Stimulated activated CD4-positive, alpha-beta T cell treated with anti-CD3 and anti-CD28 coated beads, Interleukin-2, amount 100 ng/mL, for 48 hours (primary cell): ENCODE data around the gene TEAD2.
A peak's percentile ranks its signal among the peaks of the same experiment; 100 is the strongest.
"Not testable (repeated sequence)": the region's sequence is repeated elsewhere in the genome, so short reads cannot be mapped to it uniquely, and the experiment has no call there.

Experiments
- DNase-seq, 2 donors: peaks; one replicate each; pipeline ENCODE4 v3.0.0-alpha.2; 2020

TEAD2 gene

DNA sequence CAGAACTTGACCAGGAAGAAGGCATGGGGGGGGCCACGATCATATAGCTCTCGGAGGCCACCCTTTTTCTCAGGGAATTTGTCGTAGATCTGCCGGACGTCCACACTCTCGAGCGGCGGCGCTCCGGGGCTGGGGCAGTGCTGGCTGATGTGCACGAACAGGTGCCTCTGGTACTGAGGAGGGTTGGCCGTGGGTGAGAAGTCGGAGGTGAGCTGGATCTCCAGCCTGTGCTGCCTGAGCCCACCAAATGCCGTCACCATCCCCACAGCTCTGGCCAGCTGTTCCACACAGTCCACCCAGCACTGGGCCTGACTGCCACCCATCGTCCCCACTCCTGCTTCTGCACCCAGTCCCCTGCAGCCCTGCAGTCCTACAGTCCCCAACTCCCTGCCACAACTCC, 15.0 kb downstream of the TEAD2 start:
- no peak for DNase-seq

DNA sequence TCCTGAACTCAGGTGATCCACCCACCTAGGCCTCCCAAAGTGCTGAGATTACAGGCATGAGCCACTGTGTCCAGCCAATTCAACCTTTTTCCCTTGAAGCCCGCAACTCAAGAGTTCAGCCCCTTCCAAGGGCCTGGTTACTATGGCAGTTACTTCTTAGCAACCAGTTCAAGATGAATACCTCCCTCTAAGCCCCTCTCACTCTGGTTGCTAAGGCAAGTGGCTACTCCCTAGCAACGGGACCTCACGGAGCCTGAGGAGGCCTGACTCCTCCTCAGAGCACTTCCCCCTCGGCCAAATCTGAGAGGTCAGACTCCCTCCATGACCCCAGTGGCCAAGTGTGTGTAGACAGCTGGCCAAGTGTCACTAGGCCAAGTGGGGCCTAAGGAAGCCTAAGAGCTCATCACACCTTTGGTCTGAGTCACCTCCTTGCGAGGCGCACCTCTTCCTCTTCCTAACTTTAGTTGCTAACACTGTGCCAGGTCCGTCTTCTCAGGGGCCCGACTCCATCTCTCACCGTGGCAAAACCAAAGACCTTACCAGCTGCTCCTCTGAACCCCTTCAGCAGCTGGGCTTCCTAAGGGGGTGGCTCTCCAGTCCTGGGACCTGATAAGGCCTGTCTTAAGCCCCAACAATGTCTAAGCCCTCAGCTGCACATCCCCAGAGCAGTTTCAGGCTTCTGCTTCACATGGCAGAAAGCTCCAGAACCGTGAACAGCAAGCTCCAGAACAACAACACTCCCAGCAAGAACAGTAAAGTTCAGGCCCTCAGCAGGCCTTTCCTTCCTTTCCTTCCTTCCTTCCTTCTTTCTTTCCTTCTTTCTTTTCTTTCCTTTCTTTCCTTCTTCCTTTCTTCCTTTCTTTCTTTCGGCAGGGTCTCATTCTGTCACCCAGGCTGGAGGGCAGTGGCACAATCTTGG, 17.5 kb downstream of the TEAD2 start:
- no peak for DNase-seq

DNA sequence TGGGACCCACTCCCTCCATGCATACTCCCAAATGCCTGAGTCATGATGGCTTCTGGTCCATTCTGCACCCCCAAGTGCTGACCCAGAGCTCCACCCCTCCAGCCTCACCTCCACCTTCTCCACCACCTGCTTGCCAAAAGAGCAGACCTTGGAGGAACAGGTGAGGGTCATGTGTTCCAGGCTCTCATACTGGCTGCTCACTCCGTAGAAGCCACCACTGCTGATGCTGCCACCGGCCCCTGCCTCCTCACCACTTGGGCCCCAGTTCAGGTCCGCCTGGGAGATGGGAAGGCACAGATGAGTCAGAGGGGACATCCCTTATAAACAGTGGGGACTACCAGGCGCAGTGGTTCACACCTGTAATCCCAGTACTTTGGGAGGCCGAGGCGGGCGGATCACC, 19.1 kb downstream of the TEAD2 start:
- no peak for DNase-seq

DNA sequence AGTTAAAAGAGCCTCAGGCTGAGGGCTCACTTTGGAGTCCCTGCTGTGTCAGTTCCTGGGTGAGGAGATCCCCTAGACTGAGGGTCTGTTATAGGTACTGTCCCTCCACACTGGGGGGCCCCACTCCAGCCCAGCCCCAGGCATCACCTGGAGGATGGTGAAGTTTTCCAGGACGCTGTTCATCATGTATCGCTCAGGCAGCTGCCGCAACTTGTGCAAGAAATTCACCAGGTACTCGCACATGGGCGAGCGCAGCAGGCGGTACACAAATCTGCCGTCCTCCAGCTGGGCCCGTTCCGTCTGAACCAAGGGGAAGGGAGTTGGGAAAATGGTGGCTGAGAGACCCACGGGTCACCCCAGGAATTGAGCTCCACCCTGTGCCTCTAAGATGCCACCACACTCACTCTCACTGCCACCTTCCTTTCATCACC, 19.9 kb downstream of the TEAD2 start:
- DNase-seq = no peak

DNA sequence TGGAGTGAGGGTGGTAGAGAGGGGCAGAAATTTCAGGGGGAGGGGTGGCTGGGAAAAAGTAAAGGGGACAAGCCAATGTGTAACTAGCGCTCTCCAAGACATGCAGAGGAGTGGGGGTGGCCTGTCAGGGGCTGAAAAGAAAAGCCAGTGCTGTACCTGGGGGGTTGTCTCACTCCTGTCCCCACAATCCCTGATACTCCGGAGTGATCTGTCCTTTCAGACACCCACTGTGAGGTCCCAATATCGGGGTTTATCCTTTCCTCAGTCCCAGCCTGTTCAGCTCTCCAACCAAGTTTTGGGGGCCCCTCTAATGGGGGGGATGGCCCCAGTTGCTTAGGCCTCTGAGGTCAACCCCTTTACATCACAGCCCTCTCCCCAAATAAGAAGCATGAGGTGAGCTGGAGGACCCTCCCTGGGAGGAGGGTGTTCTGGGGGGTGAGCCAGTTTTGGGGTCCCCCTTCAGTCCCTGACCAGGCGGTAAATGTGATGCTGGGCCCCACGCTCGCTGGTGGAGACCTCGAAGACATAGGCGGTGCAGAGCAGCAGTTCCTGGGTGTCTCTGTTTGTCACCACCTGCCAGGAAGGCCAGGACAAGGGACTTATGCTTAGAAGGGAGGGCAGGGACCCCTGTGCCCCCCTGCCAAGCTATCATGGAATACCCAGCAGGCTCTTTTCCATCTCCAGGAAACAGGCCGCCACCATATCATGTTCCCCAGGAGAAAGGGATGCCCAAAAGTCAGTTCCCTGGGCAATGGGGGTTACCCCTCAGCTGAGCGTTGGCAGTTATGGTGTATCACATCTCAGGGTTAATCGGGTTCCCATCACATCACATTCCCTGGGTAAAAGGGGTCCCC, 21.1 kb downstream of the TEAD2 start:
- no peak for DNase-seq

DNA sequence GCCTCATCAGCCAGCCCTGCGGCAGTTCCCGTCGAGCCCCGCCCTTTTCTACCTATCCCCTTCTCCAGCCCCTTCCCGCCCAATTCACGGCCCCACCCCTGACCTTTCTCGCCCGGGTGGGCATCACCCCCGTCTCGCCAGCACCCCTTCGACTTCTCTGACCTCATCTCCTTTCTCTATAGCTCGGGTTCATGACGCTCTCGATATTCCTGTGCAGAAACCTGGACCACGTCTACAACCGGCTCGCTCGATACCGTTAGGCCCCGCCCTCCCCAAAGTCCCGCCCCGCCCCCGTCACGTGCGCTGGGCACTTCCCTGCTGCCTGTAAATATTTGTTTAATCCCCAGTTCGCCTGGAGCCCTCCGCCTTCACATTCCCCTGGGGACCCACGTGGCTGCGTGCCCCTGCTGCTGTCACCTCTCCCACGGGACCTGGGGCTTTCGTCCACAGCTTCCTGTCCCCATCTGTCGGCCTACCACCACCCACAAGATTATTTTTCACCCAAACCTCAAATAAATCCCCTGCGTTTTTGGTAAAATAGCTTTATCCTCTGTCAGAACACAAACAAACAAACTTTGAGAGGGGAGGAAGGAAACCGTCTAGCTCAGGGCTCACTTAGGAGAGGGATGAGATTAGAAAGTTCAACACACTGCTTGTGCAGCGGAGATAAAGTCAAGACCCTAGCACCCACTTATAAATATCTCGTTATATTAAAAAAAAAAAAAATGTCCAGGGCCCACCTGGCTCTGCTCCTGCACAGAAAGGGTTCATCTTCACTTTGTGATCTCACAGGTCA, 21.9 kb downstream of the TEAD2 start:
- no peak for DNase-seq

DNA sequence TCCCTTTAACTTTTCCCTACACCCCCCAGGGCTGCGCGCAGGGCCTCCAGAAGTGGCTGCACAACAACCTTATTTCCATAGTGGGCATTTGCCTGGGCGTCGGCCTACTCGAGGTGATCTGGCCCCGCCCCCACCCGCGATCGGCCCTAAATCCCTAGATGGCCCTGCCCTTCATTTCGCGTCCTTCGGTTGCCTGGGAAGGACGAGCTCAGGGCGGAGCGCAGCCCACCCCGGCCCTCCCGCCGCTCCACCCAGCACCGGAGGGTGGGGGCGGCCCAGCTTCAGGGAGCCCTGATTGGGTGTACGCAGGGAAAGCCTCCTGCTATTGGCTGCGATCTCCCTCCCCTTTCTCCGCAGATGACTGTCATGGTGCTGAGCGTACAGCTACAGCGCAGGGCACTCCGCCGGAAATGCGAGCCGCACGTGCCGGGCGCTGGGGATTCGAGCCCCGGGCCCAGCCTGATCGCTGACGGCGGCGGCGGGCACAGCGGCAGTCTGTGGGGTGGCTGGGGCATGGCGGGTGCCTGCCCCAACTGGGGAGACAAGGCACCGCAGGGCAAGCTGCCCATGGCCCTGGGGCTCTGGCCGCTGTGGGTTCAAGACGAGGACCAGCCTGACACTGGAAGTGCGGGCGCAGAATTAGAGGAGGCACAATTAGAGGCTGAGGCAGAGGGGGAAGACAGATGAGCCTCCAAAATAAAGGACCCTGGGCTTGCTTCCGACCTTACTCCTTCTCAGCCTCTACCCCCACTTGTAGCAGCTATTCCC, 22.7 kb downstream of the TEAD2 start:
- no peak for DNase-seq

DNA sequence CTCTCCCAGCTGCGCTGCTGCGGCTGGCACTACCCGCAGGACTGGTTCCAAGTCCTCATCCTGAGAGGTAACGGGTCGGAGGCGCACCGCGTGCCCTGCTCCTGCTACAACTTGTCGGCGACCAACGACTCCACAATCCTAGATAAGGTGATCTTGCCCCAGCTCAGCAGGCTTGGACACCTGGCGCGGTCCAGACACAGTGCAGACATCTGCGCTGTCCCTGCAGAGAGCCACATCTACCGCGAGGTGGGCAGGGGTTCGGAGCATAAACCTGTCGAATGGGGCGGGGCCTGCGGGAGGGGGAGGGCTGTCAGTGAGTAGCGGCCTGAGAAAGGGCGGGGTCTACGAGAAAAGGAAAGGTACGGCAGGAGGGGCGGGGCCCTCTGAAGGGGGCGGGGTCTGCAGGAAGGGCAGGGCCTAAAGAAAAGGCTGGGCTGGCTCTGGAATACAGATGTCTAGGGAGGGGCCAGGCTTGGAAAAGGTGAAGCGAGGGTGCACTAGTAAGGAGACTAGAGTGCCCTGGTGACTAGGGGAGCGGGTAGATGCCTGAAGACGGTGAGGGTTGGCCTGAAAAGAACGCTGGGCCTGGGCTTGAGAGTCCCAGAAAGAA, 23.4 kb downstream of the TEAD2 start:
- DNase-seq = no peak

DNA sequence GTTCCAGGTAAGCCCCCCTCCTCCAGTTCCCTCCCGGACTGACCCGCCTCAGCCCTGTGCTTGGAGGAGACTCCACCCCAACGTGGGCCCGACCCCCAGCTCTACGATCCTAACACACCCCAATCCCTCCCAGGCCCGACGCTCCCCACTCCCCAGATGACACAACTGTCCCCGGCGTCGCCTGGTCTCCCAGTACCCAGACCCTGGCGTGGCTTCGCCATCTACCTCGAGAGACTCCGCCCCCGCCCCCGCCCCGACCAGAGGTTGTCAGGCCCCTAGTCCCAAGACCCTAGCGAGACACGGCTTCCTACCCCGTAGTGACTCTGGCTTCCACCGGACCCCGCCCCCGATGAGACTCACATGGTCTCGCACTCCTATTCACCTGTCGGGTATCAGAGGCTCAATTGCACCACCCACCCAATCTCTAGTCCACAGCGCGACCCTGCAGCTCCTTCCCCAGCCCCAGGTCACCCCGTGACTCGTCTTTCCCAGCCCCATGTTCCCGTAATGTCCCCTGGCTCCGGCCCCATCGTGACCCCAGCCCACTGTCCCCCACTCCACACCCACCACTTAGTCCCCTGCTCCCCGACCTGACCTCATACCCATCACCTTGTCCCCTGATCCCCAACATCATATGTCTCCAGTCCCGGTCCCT, 24.1 kb downstream of the TEAD2 start:
- DNase-seq = no peak

DNA sequence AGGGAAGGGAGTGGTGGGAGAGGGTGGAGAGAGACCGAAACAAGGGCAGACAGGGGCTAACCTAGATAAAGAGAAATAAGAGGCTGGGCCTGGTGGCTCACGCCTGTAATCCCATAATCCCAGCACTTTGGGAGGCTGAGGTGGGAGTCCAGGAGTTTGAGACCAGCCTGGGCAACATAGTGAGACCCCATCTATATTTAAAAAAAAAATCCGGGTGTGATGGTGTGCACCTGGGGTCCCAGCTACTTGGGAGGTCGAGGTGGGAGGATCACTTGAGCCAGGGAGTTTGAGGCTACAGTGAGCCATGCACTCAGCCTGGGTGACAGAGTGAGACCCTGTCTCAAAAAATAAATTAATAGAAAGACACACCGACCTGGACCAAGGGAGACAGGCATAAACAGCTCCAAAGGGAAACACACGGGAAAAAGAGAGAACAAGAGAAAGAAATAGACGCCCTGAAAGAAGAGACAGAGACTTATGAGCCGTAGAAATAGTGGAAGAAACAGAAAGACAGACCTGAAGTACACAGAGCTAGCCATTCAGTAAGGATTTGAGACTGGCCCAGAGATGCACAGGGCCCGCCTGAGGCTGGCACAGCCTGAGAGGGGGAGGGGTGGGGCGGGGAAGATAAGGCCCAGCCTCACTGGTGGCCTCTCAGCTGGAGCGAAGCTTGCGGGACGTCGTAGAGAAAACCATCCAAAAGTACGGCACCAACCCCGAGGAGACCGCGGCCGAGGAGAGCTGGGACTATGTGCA, 24.8 kb downstream of the TEAD2 start:
- DNase-seq = no peak

DNA sequence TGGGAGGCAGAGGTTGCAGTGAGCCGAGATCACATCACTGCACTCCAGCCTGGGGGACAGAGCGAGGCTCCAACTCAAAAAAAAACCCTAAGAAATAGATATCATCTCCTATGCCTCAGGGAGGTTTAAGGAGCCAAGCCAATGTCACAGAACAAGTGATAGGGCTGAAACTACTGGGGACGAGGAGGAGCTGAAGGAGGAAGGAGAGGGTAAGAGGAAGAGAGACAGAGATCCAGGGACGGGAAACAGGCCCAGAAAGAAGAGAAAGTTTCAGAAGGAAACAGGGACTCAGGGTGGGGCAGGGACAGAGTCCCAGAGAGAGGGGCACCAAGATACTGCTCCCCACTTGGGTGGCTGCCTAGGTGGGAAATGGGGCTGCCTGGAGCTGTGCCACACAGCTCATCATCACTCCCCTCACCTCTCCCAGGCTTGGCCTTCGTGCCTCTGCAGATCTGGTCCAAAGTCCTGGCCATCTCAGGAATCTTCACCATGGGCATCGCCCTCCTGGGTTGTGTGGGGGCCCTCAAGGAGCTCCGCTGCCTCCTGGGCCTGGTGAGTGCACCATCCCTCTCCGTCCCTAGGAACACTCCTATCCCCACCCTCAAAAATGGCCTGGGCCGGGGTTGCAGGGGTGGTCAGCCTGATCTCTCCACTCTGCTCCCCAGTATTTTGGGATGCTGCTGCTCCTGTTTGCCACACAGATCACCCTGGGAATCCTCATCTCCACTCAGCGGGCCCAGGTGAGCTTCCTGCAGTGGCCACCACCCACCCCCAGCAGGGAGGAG, 25.5 kb downstream of the TEAD2 start:
- no peak for DNase-seq

DNA sequence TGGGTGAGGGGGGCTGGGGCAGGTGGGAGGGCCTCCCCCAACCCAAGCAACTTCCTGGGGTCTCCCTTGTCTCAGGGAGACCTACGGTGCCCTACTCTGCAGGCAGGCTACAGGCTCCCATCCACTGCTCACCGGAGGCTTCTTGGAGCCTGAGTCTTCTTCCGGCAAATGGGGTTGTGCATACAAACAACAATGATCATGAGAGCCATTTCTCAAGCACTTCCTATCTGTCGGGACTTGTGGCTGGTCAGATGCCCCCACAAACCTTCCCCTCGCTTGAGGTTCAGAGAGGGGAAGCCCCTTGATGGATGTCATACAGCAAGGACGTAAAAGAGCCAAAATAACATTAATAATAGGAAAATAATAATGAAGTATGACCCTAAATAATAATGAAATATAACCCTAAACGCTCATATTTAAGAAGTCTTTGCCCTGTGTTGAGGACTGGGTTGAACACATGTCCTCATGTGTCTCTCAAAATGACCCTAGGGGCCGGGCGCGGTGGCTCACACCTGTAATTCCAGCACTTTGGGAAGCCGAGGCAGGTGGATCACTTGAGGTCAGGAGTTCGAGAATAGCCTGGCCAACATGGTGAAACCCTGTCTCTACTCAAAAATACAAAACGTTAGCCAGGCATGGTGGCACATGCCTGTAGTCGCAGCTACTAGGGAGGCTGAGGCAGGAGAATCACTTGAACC, 26.3 kb downstream of the TEAD2 start:
- DNase-seq = no peak

DNA sequence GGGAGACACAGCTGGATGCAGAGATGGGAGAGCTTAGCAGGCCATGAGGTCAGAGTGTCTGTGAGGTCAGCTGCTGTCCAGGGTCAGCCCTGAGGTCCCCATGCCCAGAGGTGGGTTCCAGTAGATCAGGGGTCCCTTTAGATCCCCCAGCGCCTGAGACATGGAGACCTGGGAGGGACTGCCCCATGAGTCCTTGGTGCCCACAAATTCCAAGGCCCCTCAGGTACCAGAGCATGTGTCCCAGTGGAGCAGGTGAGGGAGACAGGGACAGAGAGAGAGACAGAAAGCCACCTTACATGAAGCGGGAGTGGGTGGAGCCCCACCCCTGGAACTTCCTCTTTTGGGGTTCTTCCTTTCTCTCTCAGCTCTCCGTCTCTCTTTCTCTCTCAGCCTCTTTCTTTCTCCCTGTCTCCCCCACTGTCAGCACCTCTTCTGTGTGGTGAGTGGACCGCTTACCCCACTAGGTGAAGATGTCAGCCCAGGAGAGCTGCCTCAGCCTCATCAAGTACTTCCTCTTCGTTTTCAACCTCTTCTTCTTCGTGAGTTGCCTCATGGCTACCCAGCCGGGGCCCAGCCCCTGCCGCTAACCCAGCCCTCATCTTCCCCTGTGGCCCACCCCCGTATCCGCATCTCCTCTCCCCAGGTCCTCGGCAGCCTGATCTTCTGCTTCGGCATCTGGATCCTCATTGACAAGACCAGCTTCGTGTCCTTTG, 27.0 kb downstream of the TEAD2 start, which contains the start of gene CD37:
Gene CD37, plus strand, starts transcription at position 336 of the 713 bp plus-strand sequence. Its CDS starts 135 bp downstream, at position 471.
- DNase-seq = peak; percentile 25 to 38

DNA sequence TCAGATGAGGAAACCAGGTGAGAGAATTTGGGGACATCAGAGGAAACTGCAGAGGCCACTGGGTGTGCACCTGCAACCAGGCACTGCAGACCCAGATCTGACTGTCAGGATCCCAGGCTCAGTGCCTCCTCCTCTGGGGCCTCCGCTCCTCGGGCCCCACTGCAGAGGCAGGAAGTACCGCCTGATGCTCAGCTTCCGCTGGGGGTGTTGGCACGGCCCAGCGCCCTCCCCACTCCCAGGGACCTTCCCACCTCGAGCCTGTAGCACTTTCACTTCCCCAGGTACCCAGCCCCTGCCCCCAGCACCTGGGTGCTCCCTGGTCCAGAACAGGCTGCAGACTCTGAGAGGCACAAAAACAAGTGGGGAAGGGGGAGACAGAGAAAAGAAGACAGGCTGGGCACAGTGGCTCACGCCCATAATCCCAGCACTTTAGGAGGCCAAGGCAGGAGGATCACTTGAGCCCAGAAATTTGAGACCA, 28.4 kb downstream of the TEAD2 start:
- peak; percentile 50 to 51 for DNase-seq

DNA sequence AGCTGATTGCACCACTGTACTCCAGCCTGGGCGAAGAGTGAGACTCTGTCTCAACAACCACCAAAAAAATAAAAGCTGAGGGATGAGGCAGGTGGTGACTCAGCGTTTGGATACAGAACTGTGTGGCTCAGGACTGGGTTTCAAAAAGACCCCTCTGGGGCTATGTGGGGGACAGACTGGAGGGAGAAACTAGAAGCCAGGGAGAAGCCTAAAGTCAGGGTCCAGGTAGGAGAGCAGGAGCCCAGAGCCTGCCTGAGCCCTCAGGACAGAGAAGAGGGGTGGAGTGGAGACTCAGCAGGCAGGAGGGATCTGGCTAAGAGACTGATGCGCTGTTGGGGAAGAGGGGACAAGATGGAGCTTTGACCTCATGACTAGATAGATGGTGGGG, 28.8 kb downstream of the TEAD2 start:
- DNase-seq = no peak

DNA sequence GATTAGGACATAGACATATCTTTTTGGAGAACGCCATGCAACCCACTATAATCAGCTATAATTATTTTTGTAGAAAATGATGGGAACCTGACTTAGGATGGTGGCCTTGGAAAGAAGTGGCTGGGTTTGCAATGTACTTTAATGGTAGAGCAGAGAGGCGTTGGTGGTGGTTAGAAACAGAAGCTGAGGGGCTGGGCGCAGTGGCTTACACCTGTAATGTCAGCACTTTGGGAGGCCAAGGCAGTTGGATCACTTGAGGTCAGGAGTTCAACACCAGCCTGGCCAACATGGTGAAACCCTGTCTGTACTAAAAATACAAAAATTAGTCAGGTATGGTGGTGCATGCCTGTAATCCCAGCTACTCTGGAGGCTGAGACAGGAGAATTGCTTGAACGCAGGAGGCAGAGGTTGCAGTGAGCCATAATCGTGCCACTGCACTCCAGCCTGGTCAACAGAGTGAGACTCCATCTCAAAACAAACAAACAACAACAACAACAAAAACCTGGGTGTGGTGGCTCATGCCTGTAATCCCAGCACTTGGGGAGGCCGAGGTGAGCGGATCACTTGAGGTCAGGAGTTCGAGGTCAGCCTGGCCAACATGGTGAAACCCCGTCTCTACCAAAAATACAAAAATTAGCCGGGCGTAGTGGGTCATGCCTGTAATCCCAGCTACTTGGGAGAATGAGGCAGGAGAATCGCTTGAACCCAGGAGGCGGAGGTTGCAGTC, 29.4 kb downstream of the TEAD2 start:
- DNase-seq = not testable (repeated sequence)

DNA sequence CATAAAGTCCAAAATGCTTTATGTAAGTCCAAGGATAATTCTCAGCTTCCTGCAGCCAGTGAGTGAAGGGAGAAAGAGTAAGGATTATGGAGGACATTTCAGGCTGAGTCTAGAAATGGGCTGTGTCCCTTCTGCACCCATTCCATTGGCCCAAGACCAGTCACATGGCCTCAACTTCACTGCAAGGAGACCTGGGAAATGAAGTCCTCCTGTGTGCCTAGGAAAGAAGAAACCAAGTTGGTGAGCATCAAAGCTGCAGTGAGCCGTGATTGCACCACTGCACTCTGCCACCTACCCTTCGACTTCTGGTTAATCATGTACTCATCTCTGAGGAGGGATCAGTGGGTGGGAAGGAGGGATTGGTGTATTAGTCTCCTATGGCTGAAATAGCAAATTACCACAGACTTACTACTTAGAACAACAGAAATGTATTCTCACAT, 30.6 kb downstream of the TEAD2 start:
- peak; percentile 41 to 46 for DNase-seq
